Measurements from ENCODE around the gene ADGRG2.

GRCh38 chrX:18974993-18975392 lies 147.3 kb downstream of the ADGRG2 start:
- TF ChIP-seq CTCF (IDR thresholded peaks at IDR 0.05; ENCODE audit: poor library complexity, severe bottlenecking): no peak
- no peak for TF ChIP-seq RAD21 (conservative IDR thresholded peaks at IDR 0.05)
- no peak for TF ChIP-seq SMC3 (conservative IDR thresholded peaks at IDR 0.05; ENCODE audit: poor library complexity)
- TF ChIP-seq, protein P1, sequence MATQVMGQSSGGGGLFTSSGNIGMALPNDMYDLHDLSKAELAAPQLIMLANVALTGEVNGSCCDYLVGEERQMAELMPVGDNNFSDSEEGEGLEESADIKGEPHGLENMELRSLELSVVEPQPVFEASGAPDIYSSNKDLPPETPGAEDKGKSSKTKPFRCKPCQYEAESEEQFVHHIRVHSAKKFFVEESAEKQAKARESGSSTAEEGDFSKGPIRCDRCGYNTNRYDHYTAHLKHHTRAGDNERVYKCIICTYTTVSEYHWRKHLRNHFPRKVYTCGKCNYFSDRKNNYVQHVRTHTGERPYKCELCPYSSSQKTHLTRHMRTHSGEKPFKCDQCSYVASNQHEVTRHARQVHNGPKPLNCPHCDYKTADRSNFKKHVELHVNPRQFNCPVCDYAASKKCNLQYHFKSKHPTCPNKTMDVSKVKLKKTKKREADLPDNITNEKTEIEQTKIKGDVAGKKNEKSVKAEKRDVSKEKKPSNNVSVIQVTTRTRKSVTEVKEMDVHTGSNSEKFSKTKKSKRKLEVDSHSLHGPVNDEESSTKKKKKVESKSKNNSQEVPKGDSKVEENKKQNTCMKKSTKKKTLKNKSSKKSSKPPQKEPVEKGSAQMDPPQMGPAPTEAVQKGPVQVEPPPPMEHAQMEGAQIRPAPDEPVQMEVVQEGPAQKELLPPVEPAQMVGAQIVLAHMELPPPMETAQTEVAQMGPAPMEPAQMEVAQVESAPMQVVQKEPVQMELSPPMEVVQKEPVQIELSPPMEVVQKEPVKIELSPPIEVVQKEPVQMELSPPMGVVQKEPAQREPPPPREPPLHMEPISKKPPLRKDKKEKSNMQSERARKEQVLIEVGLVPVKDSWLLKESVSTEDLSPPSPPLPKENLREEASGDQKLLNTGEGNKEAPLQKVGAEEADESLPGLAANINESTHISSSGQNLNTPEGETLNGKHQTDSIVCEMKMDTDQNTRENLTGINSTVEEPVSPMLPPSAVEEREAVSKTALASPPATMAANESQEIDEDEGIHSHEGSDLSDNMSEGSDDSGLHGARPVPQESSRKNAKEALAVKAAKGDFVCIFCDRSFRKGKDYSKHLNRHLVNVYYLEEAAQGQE (IDR thresholded peaks at IDR 0.05; ENCODE audit: borderline replicate concordance): no peak
- TF ChIP-seq EZH2 (IDR thresholded peaks at IDR 0.05; ENCODE audit: borderline replicate concordance, insufficient read depth, low read length, poor library complexity, severe bottlenecking): no peak
- no peak for TF ChIP-seq EP300 (conservative IDR thresholded peaks at IDR 0.05; ENCODE audit: poor library complexity, severe bottlenecking)
